GM18502 (cell line): Measurements from ENCODE around the gene FOSL1.
"Not testable (repeated sequence)": the region's sequence is repeated elsewhere in the genome, so short reads cannot be mapped to it uniquely, and the experiment has no call there.

ENCODE experiments used
- ATAC-seq: cut with Tn5 transposase; IDR thresholded peaks from one replicate; pipeline ENCODE4 v1.9.1; 2021; ENCODE audit warnings: mild to moderate bottlenecking; ENCODE audit not compliant: unreplicated experiment, poor library complexity

FOSL1 gene

GRCh38 chr11:65854852-65855837 is 45.0 kb downstream of the FOSL1 start:
- ATAC-seq, result no peak

GRCh38 chr11:65854161-65854592 is 46.0 kb downstream of the FOSL1 start:
- no peak for ATAC-seq

- no peak for ATAC-seq
Measured at GRCh38 chr11:65853246-65853979, 46.8 kb downstream of the FOSL1 start.

GRCh38 chr11:65852508-65853245 is 47.5 kb downstream of the FOSL1 start:
- ATAC-seq, result no peak

GRCh38 chr11:65851811-65852507 is 48.2 kb downstream of the FOSL1 start:
- no peak for ATAC-seq

GRCh38 chr11:65851083-65851579 is 49.1 kb downstream of the FOSL1 start:
- no peak for ATAC-seq

- ATAC-seq, result no peak
Measured at GRCh38 chr11:65850217-65851082, 49.7 kb downstream of the FOSL1 start.

- no peak for ATAC-seq
Measured at GRCh38 chr11:65849771-65850216, 50.4 kb downstream of the FOSL1 start.

GRCh38 chr11:65849366-65849765 is 50.8 kb downstream of the FOSL1 start:
- no peak for ATAC-seq

GRCh38 chr11:65848693-65849092 is 51.5 kb downstream of the FOSL1 start:
- not testable (repeated sequence) for ATAC-seq

GRCh38 chr11:65847746-65848145 is 52.4 kb downstream of the FOSL1 start:
- no peak for ATAC-seq

GRCh38 chr11:65844231-65844872 is 55.8 kb downstream of the FOSL1 start:
- ATAC-seq, result no peak

- ATAC-seq, result no peak
Measured at GRCh38 chr11:65843811-65844210, 56.4 kb downstream of the FOSL1 start.

GRCh38 chr11:65842144-65842543 is 58.0 kb downstream of the FOSL1 start:
- ATAC-seq, result no peak
